Kidney glomerular epithelial cell (primary cell): ENCODE results near the gene DLX3.

Source experiments
- DNase-seq: peaks from one replicate; lab custom pipeline; 2025; lab: John Stamatoyannopoulos, UW

DLX3 gene

DNA sequence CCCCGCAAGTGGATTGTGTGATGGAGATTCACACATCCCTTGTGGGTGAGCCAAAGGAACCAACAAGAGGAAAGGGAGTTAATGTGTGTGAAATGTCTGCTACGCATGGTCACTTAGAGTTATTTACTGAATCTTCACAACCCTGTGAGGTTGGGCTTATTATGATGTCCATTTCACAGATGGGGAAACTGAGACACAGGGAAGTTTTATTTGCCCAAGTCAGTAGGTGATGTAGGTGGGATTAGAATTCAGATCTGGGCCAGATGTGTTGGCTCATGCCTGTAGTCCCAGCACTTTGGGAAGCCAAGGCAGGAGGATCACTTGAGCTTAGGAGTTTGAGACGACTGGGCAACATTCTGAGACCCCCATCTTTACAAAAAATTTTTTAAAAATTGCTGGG lies 37.7 kb downstream of the DLX3 start:
- no peak for DNase-seq

DNA sequence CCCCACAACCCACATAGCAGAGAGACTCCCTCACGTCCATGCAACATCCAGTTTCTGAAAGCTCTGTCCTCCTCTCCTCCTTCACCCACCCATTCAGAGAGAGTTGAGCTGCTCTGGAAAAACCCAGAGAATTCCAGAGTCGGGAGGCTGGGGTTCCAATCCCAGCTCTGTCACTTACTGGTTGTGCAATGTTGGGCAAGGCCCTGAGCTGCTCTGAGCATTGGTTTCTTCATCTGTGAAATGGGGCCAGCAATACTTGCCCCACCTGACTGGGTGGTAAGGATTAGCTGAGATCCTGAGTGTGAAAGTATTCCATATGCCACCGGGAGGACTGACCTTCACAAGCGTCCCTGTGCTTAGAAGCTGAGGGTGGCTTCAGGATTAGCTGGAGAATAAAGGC lies 38.2 kb downstream of the DLX3 start:
- DNase-seq = no peak

DNA sequence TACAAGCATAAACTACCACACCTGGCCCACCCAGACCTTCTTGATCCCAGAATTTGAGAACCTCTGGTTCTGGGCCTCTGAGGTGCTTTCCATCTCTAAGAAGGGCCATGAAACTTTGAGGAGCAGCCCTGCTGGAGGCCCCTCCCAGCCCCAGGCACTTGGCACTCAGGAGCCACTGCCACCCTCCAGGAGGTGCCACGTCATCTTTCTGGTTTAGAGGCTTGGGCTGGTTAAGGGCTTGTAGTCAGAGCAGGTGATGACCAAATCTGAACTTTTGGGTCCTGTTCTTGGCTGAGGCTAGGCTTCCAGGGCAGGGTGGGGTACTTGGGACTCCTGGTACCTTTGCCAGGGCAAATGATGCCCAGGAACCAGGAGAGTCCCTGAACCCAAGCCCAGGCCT lies 39.9 kb downstream of the DLX3 start:
- no peak for DNase-seq

DNA sequence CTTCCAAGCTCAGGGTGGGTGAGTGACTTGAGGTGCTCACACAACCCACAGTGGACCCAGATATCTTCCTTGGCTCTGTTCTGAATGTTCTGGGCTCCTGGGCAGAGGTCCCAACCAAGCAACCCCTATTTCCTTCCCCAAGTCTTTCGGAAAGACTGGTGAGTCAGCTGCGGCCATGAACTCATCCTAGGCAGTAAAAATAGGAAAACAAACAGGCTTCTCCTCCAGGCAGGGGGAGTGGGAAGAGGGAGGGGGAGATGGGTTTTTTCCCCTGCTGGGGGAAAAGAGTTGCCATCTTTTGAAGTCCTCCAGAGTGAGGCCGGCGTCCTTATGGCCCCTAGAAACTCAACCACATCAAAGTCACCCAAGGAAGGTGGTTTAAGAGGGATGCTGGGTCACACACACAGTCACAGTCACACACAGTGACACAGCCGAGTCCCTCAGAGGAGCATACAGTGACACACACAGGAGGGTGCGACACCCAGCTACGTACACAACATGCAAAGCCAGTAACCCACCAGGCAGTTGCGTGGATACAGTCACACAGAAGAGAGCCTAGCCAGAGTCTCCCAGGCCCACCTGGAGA lies 42.0 kb downstream of the DLX3 start:
- DNase-seq = no peak

DNA sequence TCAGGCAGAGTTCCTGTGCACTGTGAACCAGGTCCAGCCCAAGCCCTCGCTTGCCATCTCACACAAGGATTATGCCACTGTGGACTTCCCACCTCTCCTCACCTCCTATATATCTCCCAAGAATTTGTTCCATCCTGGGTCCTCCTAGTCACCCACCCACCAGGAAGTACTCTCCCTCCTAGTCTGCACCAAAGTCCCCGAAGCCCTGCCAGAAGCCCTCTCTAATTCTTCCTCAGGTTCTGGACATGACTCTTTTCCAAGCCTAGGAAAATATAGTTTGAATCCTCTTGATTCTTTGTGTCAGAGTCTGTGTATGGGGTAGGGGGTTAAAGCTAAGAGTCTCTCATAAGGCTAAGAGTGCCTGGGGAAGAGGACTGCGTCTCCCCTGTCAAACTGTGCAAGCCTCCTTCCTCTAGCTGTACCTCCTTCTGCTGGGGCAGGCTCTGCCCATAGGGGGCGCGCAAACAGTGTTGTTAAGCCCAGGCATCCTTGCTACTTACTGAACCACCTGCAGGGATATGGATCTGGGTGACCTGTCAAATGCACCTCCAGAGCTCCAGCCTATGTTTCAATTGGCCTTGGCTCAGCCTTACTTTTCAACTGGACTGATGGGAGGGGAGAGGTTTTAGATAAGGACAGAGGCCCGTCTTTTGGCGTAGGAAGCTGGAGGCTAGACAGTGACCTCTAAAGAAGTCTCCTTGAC lies 42.7 kb downstream of the DLX3 start:
- peak; percentile 21 for DNase-seq

DNA sequence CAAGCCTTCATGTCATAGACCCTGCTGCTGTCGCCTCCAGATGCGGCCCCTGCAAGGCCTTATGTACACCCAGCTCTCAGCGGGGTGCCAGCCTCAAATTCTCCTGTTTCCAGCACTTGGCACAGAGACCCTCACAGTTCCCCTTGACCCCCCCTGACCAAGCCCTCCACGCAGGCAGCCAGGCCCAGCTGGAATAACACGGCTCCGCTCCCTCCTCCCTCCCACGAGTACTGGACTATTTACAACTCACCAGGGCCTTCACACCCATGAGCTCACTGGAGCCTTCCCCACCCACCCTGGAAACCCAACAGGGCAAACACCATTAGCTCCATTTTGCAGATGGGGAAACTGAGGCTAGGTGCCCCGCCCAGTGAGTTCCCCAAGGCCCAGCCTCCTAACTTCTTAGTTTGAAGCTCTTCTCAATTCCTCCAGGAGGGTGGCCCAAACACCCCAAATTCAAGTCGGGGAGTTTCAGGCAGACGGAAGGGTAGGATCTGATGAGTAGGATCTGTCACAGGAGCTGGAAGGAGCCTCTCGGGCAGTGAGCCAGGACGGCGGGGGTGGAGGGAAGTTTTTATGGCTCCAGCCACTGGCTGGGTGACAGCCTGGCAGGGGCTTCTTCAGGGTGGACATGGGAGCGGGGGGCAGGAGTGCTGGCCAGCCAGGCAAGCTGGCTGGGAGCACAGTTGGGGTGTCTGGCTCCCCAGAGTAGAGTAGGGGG lies 43.5 kb downstream of the DLX3 start:
- DNase-seq = no peak

DNA sequence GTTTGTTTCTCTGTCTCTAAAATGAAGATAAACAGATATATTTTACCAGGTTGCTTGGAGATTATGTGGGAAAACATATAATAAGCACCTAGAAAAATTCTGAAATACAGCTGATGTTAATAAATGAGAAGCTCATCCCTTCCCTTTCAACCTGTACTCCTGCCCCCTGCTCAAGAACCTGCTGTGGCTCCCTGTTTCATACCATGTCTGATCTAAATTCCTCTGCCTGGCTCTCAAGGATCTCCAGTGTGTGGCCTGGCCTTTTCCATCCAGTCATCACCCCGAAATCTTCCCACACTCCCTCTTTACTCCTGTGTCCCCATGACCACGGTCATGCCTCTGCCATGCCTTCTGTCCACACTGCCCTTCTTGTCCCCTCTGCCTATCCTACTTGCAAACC lies 45.4 kb downstream of the DLX3 start:
- no peak for DNase-seq

DNA sequence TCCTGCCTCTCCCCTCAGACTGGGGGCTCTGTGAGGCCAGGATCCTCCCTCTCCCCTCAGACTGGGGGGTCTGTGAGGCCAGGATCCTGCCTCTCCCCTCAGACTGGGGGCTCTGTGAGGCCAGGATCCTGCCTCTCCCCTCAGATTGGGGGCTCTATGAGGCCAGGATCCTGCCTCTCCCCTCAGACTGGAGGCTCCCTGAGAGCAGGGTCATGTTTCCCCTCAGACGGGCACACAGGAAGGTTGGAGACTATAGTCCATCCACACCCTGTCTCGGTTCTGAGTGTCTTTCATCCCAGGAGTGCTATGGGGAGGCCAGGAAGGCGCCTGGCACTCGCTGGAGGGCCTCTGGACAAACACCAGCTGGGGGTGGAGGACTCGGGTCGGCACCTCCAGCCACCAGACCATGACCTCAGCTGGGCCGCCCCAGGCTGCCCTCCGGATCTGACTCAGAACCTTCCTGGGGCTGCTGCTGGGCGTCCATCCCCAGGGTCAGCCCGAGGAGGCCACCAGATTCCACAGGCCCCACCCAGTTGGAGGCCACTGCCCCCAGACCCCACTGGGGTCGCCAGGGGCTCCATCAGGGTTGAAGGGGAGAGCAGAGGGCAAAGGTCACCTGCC lies 48.0 kb downstream of the DLX3 start:
- no peak for DNase-seq

DNA sequence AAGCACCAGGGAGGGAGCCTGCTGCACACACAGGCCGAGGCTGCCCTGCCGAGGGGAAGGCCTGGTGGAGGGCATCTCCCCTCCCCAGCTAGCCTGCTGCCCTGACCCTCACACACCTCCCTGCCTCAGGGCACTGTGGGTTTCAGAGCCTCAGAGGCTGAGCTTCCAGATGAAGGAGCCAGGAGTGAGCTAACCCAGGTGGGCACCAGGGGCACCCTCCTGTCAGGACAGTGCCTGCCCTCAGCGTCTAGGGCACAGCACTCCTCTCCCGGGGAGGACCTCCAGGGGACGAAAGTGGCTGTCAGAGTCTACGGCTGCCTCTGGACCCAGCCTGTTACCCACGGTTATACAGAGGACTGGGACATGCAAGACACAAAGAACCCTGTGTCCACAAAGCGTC lies 48.8 kb downstream of the DLX3 start:
- DNase-seq = no peak

DNA sequence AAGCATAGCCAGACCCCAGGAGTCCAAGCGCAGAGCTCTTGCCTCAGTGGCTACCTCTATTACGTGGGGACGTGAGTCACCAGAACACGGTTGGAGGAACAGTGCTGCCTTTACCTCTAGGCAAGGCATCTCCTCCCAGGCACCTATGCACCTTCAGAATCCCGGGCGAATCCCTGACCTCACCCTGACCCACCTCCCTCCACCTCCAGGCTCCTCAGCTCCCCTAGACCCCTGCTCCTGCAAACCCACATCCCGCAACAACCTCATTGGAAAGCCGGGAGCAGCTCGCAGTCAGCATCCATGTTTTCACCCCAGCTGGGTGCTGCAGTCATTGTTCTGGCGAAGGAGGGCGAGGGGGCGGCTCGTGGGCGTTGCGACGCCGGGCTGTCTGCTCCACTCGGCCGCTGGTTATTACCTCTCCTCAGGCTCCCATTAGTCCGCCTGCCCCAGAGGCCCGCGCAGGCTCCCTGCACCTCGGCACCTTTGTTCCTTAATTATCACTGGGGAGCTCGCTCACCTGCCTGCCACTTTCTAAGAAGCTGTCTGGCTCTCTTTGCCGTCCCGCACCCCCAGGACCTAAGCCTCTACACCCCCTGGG lies 50.7 kb downstream of the DLX3 start:
- no peak for DNase-seq

DNA sequence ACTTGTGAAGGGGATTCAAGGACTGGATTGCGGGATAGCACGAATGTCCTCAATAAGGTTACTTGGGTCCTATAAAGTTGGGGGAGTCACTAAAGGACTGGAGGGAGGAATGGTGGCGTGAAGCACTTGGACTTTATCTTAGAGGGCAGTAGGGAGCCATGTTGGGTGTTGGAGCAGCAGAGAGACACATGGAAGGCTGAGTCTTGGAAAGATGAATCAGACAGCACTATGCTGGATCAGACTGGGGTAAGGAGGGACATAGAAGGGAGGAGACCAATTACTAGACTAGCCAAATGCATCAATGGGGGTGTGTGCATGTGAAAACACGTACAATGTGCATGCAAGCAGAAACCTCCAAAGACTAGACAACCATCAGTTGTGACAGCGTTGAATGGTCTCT lies 52.1 kb downstream of the DLX3 start:
- no peak for DNase-seq

DNA sequence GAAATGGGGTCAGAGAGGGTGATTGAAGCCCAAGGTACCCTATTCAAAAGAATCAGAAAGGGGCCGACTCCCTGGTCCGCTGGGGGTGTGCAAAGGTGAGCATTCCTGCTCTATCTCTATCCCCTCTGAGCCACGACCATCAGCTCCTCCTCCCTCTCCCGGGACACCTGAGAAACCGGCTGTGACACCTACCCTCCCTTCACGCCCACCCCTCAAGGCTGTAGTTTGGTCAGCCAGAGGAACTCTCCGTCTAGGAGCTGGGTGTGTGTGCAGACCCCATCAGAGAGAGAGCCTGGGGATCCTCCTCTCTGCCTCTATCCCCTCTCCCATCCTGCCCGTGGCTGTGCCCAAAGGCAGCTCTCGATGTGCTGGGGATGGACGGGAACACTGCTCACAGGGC lies 53.6 kb downstream of the DLX3 start:
- DNase-seq = no peak
